Activated CD8-positive, alpha-beta T cell treated with anti-CD3 and anti-CD28 coated beads for 36 hours (primary cell): ENCODE measurements around the gene GTF2F2. TPM values are rescaled to one million over a fixed set of nuclear protein-coding genes. Genes with fewer than 3 reads are reported as not detected.

ENCODE experiments used
- ATAC-seq: fragments of 200-7000 bp; cut with Tn5 transposase; one replicate; pipeline ENCODE4 v1.10.0; 2021; ENCODE audit warnings: mild to moderate bottlenecking, moderate library complexity
- CTCF ChIA-PET: fragments of 350-600 bp; sonication (Branson Sonifier 250); formaldehyde crosslinking; loops from one replicate; lab custom pipeline; 2021; ENCODE audit warnings: antibody characterized with exemption; lab: Charles Lee
- POLR2A ChIA-PET: fragments of 350-600 bp; sonication (Branson Sonifier 250); formaldehyde crosslinking; loops from one replicate; lab custom pipeline; 2021; ENCODE audit warnings: antibody characterized with exemption; lab: Charles Lee
- DNase-seq: peaks from one replicate; pipeline ENCODE4 v3.0.0-alpha.2; 2020
- H3K27ac Mint-ChIP-seq: one replicate; pipeline ENCODE4 v1.8.0; 2021; ENCODE audit warnings: mild to moderate bottlenecking, mixed read lengths
- H3K27me3 Mint-ChIP-seq: one replicate; pipeline ENCODE4 v1.8.0; 2021; ENCODE audit warnings: mixed read lengths
- H3K36me3 Mint-ChIP-seq: one replicate; pipeline ENCODE4 v1.8.0; 2021; ENCODE audit warnings: low read depth, mixed read lengths
- H3K4me1 Mint-ChIP-seq: one replicate; pipeline ENCODE4 v1.8.0; 2021; ENCODE audit warnings: low read depth, mixed read lengths
- H3K4me3 Mint-ChIP-seq: one replicate; pipeline ENCODE4 v1.8.0; 2021; ENCODE audit warnings: mild to moderate bottlenecking, moderate library complexity, mixed read lengths
- H3K9me3 Mint-ChIP-seq: one replicate; pipeline ENCODE4 v1.8.0; 2021; ENCODE audit warnings: mixed read lengths
- CTCF ChIP-seq: fragments of 200-600 bp; IDR thresholded peaks from one replicate; pipeline ENCODE4 v1.8.0; 2022; ENCODE audit warnings: antibody characterized with exemption, mild to moderate bottlenecking
- intact Hi-C: fragments of 100-400 bp; cut with micrococcal nuclease; formaldehyde crosslinking; loops from one replicate; pipeline ENCODE4 v1.10.0; 2022
- total RNA-seq, 2 experiments: library from RNA; stranded (reverse); gene quantifications; one replicate each; pipeline ENCODE4 v1.2.3, GENCODE V29; 2021

The GTF2F2 gene
- total RNA-seq, 2 experiments from 2014 or later, result 25.8 to 28.9 TPM

- Mint-ChIP-seq H3K9me3 (no peaks in the 10 kb centered on the region), H3K27ac (no peak overlapping the region), H3K4me1 (peaks cover 7% of the 10 kb centered on the region), H3K27me3 (peaks cover 18% of the 10 kb centered on the region), H3K36me3 (no peaks in the 10 kb centered on the region), H3K4me3 (no peak overlapping the region)
- intact Hi-C loops, result loop anchor here (10.0 kb wide), 1 partner anchor 53 kb away; no protein-coding TSS in a partner anchor
- no peak for ATAC-seq
- ChIA-PET CTCF (no interaction called here), POLR2A (no interaction called here)
- no peak for TF ChIP-seq CTCF
- no peak for DNase-seq
These were observed 12.8 kb upstream of the GTF2F2 start for GRCh38 chr13:45107539-45107938.

GRCh38 chr13:45108716-45109101, 11.6 kb upstream of the GTF2F2 start:
- H3K27me3 Mint-ChIP-seq, result peaks cover 18% of the 10 kb centered on the region
- peaks cover 7% of the 10 kb centered on the region for H3K4me1 Mint-ChIP-seq
- intact Hi-C loops, result loop anchor here (10.0 kb wide), 1 partner anchor 54 kb away; no protein-coding TSS in a partner anchor
- DNase-seq (peak; percentile 34), ATAC-seq (peak; percentile 48)
- peak overlapping the region; percentile 22 for H3K4me3 Mint-ChIP-seq
- peak overlapping the region; percentile 56 for H3K27ac Mint-ChIP-seq
- CTCF ChIA-PET, result interaction anchor here (0.9 to 1.3 kb wide), 3 partner anchors 11 to 47 kb away, joined by 3 to 6 read pairs (median 3); partner anchors contain the start of gene GTF2F2
- POLR2A ChIA-PET, result no interaction called here
- H3K9me3 Mint-ChIP-seq, result no peaks in the 10 kb centered on the region
- no peak for TF ChIP-seq CTCF
- no peaks in the 10 kb centered on the region for H3K36me3 Mint-ChIP-seq

GRCh38 chr13:45109102-45109720, 11.1 kb upstream of the GTF2F2 start:
- POLR2A ChIA-PET, result interaction anchor here (0.7 kb wide), 1 partner anchor 78 kb away, joined by 3 read pairs; no protein-coding TSS in a partner anchor

GRCh38 chr13:45113233-45114224, 6.8 kb upstream of the GTF2F2 start:
- H3K27me3 Mint-ChIP-seq, result peaks cover 4% of the 10 kb centered on the region
- ChIA-PET CTCF (interaction anchor here (0.8 to 0.9 kb wide), 2 partner anchors 117 to 168 kb away, joined by 3 read pairs; no protein-coding TSS in a partner anchor), POLR2A (no interaction called here)
- no peak overlapping the region for H3K4me3 Mint-ChIP-seq
- no peaks in the 10 kb centered on the region for H3K36me3 Mint-ChIP-seq
- no peaks in the 10 kb centered on the region for H3K9me3 Mint-ChIP-seq
- ATAC-seq (no peak), DNase-seq (no peak)
- no peak for TF ChIP-seq CTCF
- no peak overlapping the region for H3K27ac Mint-ChIP-seq
- H3K4me1 Mint-ChIP-seq, result peaks cover 7% of the 10 kb centered on the region
- intact Hi-C loops, result no loop called here

More at GRCh38 chr13:45109102-45109720, 11.1 kb upstream of the GTF2F2 start:
- peaks cover 7% of the 10 kb centered on the region for H3K4me1 Mint-ChIP-seq
- peaks cover 15% of the 10 kb centered on the region for H3K27me3 Mint-ChIP-seq
- peak; percentile 95 for ATAC-seq
- H3K27ac Mint-ChIP-seq, result peak overlapping the region; percentile 56
- intact Hi-C loops, result loop anchor here (10.0 kb wide), 1 partner anchor 54 kb away; no protein-coding TSS in a partner anchor
- H3K36me3 Mint-ChIP-seq, result no peaks in the 10 kb centered on the region
- CTCF ChIA-PET, result interaction anchor here (0.9 to 1.3 kb wide), 3 partner anchors 10 to 47 kb away, joined by 3 to 6 read pairs (median 3); partner anchors contain the start of gene GTF2F2
- no peak overlapping the region for H3K4me3 Mint-ChIP-seq
- peak; percentile 63 for DNase-seq
- no peak for TF ChIP-seq CTCF
- no peaks in the 10 kb centered on the region for H3K9me3 Mint-ChIP-seq
